ENCODE measurements around the gene CAPN1. TPM values are rescaled to one million over a fixed set of nuclear protein-coding genes. Genes with fewer than 3 reads are reported as not detected.

Gene CAPN1
- total and polyA plus RNA-seq, 2 of the 4 experiments (the other 2 are of a cell fraction): 110 to 182 TPM

DNA sequence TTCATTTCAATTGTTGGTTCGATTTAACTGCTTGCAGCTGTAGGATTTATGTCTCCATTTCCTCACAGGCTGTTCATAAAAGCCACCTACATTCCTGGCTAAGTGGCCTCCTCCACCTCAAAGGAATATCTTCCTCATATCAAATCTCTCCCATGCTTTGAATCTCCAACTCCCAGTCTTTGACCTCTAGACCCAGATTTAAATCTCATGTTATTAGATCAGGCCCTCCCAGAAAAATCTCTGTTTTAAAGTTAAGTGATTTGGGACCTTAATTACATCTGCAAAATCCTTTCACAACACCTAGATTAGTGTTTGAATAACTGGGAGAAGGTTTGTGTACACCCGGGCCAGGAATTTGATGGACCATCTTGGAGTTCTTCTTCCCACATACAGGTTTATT is 46.2 kb downstream of the CAPN1 start:
- no peak overlapping the region for H3K4me2 ChIP-seq (ENCODE audit: low read depth, low read length)
- no peak overlapping the region for H3K4me3 ChIP-seq (ENCODE audit: insufficient read depth, low read depth, low read length)
- no peak for ATAC-seq (ENCODE audit: low read depth)
- ChIA-PET POLR2A (ENCODE audit: unreplicated experiment) (no interaction called here), CTCF (interaction anchor here (0.8 to 1.4 kb wide), 2 partner anchors 32 to 102 kb away, joined by 3 read pairs; no protein-coding TSS in a partner anchor)
- H3K23ac ChIP-seq (ENCODE audit: low read depth, low read length): no peak overlapping the region
- H2AK9ac ChIP-seq (replicated peaks; ENCODE audit: low read depth, low read length, poor library complexity): no peak overlapping the region
- H2BK15ac ChIP-seq (ENCODE audit: low read depth, low read length): no peak overlapping the region
- H2BK5ac ChIP-seq (ENCODE audit: low read depth, low read length, poor library complexity, severe bottlenecking): no peak overlapping the region
- no peaks in the 10 kb centered on the region for H3K9me3 ChIP-seq (ENCODE audit: control insufficient read depth, insufficient read depth, low read length)
- H3K9ac ChIP-seq (ENCODE audit: low read depth, low read length): no peak overlapping the region
- no peak overlapping the region for H4K8ac ChIP-seq (ENCODE audit: low read depth in 2 of 2, low read length in 2 of 2)
- no peak overlapping the region for H2BK120ac ChIP-seq (ENCODE audit: low read depth, low read length)
- H3K14ac ChIP-seq (replicated peaks; ENCODE audit: low read depth, low read length): no peak overlapping the region
- no peaks in the 10 kb centered on the region for H3K79me1 ChIP-seq (ENCODE audit: low read depth in 1 of 2, low read length in 2 of 2)
- no peak overlapping the region for H4K91ac ChIP-seq (ENCODE audit: insufficient read depth, low read depth, low read length)
- BruUV-seq (replicated peaks): no TSS peak
- H2AFZ ChIP-seq (replicated peaks; ENCODE audit: low read length, poor library complexity): no peak overlapping the region
- DNase-seq: no peak
- H3K18ac ChIP-seq (ENCODE audit: low read depth, low read length): no peak overlapping the region
- WGBS, 2 experiments (ENCODE audit: extremely low coverage in 2 of 2, insufficient read length in 1 of 2): 60% methylated on average over 1 of the region's 2 CpGs; no CpG with 5 or more reads in 1 of the 2 experiments
- intact Hi-C loops (cut with micrococcal nuclease) (no loop called here), dilution Hi-C loops (cut with HindIII; ENCODE audit: low sequenced_read_pairs, unreplicated experiment) (no loop called here), in situ Hi-C loops (cut with MboI; ENCODE audit: low sequenced_read_pairs) (no loop called here)
- no peak overlapping the region for H2AK5ac ChIP-seq (ENCODE audit: low read depth, low read length)
- no peaks in the 10 kb centered on the region for H3K27me3 ChIP-seq (ENCODE audit: control insufficient read depth, insufficient read depth, low read length)
- TF ChIP-seq MAFK (IDR thresholded peaks at IDR 0.05; ENCODE audit: low read depth, low read length) (no peak), MAZ (IDR thresholded peaks at IDR 0.05; ENCODE audit: borderline replicate concordance, low read depth, low read length) (no peak), MXI1 (IDR thresholded peaks at IDR 0.05; ENCODE audit: borderline replicate concordance, low read depth, low read length) (no peak), BHLHE40 (IDR thresholded peaks at IDR 0.05; ENCODE audit: low read depth, low read length) (no peak), NFE2L2 (IDR thresholded peaks at IDR 0.05; ENCODE audit: low read depth, low read length) (no peak)
- H4K5ac ChIP-seq (ENCODE audit: low read depth, low read length): no peak overlapping the region
- peaks cover 7% of the 10 kb centered on the region for H3K9me1 ChIP-seq (ENCODE audit: insufficient read depth, low read length)
- H3K27ac ChIP-seq (ENCODE audit: insufficient read depth, low read length): no peak overlapping the region
- no peak overlapping the region for H3K4ac ChIP-seq (ENCODE audit: low read depth, low read length)
- no peak overlapping the region for H2BK20ac ChIP-seq (ENCODE audit: low read depth, low read length)
- peaks cover 10% of the 10 kb centered on the region for H3K4me1 ChIP-seq (ENCODE audit: control insufficient read depth, insufficient read depth, low read length)
- peaks cover 1% of the 10 kb centered on the region; the same call in 1 of the 2 replicates for H3K36me3 ChIP-seq (ENCODE audit: control insufficient read depth, insufficient read depth, low read length)
- H3K56ac ChIP-seq (ENCODE audit: extremely low read depth, insufficient read depth, low read length): no peak overlapping the region
- H4K20me1 ChIP-seq (ENCODE audit: insufficient read depth, low read length): no peaks in the 10 kb centered on the region
